HG02759 (cell line): ENCODE measurements around the gene SSC5D.

Experiments used
- ATAC-seq: cut with Tn5 transposase; IDR thresholded peaks from one replicate; pipeline ENCODE4 v1.9.1; 2021; ENCODE audit warnings: mild to moderate bottlenecking, moderate library complexity; ENCODE audit not compliant: unreplicated experiment

The SSC5D gene

DNA sequence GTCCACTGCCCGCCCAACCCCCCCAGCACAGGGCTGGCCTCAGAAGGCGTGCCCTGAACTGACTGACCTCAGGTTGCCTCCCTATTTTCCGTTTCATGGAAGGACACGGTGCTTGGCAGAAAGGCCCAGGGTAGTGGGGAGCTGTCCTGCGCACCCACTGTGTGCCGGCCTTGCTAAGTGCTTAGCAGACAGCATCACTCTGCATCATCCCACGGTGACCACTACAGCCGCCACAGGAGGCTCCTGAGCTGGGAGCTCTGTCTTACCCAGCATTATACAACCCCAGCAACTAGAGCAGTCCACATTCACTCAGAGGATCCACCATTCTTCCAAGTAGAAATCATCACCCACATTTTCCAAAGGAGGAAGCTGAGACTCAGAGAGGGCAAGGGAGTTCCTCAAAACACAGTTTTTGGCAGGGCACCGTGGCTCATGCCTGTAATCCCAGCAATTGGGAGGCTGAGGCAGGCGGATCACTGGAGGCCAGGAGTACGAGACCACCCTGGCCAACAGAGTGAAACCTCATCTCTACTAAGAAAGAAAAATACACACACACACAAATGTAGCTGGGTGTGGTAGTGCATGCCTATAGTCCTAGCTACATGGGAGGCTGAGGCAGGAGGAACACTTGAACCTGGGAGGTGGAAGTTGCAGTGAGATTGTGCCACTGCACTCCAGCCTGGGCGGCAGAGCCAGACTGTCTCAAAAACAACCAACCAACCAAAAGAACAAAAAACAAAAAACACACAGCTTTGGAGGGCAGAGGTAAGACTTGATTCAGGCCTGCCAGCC lies 47.1 kb downstream of the SSC5D start:
- ATAC-seq: no peak

DNA sequence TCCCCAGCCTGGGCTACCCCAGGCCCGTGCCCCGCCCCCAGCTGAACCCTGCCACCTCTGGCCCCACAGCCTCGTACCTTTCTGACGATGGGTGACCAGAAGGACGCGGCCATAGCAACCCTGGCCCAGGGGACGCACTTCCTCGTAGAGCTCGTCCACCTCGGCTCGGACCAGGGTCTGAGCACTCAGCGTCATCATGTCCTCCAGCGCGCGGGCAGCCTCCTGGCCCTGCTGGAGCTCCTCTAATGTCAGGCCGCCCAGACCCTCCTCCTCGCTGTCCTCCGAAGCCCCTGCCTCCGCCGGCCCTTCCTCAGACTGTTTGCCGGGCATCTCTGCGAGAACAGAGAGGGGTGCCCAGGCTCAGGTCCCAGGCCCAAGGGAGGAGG lies 47.7 kb downstream of the SSC5D start:
- ATAC-seq: no peak

DNA sequence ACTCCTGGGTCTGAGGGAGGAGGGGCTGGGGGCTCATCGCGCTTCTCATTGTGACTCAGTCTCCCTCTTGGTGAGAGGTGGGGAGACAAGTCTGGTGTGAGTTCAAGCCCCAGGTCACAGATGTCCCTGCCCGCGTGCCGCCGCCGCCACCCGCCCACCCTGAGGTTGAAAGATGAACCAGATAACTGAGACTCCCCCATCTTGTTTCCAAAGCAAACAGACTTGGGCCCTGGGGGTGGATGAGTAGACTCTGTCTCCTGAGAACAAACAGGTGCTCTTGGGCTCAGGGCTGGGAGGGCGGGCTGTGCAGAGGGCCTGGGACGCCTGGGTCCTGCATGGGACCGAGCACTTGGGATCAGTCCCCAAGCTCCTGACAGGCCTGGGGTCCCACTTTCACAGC lies 48.1 kb downstream of the SSC5D start:
- no peak for ATAC-seq

DNA sequence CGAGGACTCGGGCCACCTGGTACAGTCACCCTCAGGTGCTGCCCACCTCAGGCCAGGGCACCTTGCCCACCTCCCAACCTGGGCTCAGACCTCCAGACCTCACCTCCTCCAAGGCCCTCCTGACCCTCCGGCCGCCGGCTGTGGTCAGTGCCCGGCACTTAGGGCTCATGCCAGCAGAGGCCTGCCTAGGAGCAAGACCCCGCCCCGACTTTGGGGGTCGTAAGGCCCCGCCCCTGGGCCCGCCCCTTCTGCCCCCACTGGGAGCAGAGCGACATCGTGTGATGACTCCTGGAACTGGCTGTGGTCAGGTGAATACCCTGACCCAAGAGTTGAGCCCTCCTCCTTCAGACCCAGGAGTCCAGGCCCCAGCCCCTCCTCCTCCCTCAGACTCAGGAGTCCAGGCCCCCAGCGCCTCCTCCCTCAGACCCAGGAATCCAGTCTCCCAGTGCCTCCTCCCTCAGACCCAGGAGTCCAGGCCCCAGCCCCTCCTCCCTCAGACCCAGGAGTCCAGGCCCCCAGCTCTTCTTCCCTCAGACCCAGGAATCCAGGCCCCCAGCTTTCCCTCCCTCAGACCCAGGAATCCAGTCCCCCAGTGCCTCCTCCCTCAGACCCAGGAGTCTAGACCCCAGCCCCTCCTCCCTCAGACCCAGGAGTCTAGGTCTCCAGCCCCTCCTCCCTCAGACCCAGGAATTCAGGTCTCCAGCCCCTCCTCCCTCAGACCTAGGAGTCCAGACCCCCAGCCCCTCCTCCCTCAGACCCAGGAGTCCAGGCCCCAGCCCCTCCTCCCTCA lies 48.9 kb downstream of the SSC5D start, which contains the start of gene SBK2:
SBK2 (minus strand) TSS at position 183 of the 790 bp plus-strand sequence. CDS start 839 bp downstream, outside the sequence.
- ATAC-seq: no peak

DNA sequence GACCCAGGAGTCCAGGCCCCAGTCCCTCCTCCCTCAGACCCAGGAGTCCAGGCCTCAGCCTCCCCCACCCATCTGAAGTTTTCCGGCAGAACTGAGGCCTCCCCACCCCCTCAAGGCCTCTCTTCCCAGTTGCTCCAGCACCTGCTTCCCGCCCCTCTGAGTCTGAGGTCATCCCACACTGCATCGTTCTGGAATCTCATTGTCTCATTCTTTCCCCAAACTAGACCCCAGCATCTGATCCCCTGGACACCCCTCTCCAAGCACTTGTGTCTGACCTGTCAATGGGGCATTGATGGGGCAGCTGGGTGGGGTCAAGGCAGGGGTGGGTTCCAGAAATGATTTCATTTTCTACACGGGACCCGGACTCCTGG lies 49.5 kb downstream of the SSC5D start:
- no peak for ATAC-seq

DNA sequence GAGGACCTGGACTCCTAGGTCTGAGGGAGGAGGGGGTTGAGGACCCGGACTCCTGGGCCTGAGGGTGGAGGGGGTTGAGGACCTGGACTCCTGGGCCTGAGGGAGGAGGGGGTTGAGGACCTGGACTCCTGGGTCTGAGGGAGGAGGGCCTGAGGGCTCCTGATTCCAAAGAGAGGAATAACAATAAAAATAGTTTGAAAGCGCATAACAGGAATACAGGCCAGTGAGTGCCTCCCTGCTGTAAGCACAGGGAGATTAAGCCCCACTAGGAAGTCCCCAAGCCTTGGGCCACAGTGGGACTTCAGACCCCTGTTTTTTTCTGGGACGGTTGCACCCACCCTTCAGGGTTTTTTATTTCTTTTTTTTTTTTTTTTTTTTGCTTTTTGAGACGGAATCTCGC lies 49.9 kb downstream of the SSC5D start:
- ATAC-seq: no peak

DNA sequence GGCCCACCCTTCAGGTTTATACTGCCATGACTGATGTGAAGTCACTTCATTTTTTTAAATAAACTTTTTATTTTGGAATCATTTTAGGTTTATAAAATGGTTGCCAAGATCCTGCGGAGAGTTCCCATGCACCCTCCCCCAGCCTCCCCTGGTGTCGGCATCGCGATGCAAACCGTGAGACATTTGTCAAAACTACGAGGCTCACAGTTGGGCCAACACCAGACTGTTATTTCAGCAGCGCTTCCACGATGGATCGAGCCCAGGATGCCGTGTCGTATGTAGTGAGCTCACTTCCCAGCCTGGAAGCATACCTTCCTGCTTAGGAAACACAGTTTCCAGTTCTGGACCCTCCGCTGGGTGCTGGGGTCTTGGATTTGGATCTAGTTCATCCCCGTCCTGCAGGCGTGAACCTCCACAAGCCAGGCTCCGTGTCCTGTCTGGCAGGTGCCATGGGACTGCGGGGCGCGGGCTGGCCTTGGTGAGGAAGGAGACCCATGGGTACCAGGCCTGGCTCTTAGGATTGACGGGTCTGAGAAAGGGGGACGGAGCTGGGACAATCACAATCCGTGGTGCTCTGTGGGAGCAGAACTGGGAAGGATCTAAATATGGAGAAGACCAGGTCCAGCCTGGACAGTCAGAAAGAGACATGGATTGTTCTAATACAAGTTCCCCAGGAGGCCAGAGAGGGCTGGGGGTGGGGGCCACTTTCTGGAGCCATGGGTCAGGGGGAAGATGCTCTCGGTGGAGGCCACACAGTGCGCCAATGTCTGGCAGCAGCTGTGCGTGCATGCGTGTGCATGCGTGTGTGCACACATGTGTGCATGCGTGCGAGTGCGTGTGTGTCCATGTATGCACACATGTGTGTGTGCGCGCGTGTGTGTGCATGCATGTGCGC lies 51.1 kb downstream of the SSC5D start:
- ATAC-seq: no peak

DNA sequence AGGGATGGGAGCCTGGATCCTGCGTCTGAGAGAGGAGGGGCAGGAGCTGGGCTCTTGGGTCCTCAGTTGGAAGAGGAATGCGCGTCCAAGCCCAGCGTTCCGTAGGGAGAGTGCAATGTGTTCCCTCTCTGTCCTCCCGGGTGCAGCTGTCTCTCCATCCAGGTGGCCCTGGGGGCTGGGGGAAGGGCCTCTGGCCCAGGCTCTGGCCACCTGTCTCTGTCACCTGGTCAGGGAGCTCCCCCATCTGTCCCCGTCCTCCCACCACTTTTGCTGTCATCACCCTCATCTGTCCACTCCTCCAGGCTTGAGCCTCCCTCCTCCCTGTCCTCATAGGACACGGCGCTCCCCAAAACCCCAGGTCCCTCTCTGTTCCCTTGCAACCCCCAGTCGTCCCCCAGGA lies 52.4 kb downstream of the SSC5D start:
- ATAC-seq: no peak

DNA sequence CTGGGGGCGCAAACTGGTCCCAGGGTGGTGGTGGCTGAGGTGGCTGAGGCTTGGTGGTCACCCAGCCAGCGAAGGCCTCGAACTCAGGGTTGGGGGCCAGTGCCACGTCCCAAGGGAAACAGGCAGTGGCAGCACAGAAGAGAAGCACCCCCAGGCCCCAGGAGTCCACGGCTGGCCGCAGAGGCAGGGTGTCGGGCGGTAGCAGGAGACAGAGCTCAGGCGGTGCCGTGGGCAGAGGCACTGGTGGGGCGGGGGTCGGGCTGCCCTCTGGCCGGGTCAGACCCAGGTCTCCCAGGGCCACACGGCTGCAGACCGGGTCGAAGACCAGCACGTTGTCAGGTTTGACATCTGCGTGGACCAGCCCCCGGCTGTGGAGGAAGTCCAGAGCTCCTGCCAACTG lies 52.9 kb downstream of the SSC5D start:
- no peak for ATAC-seq

DNA sequence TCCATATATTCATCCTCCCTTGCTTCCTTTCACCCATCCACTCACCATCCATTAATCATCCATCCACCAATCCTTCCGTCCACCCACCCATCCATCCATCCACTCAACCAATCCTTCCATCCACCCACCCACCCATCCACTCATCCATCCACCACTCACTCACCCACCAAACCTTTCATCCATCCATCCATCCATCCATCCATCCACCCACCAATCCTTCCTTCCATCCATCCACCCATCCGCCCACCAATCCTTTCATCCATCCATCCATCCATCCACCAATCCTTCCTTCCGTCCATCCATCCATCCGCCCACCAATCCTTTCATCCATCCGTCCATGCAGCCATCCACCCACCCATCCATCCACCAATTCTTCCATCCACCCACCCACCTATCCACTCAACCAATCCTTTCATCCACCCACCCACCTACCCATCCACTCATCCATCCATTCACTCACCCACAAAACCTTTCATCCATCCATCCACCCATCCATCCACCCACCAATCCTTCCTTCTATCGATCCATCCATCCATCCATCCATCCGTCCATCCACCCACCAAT lies 54.1 kb downstream of the SSC5D start:
- ATAC-seq: no peak

DNA sequence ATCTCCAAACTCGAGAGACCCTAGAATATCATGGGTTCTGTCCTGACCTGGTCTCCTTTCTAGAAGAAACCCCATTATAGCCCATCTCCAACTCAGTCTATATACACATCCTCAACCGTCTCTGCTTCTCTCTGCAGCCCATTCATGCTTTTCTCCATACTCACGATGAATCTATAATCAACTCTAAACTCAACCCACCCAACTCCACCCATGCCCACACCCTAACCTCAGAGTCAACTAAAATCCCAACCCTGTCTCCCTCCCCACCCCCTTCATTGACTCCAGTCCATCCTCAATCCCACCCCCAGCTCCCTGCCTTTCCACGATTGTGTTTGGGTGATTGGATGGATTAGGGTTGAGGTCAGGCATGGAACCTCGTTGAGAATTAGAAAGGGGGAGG lies 55.3 kb downstream of the SSC5D start:
- no peak for ATAC-seq

DNA sequence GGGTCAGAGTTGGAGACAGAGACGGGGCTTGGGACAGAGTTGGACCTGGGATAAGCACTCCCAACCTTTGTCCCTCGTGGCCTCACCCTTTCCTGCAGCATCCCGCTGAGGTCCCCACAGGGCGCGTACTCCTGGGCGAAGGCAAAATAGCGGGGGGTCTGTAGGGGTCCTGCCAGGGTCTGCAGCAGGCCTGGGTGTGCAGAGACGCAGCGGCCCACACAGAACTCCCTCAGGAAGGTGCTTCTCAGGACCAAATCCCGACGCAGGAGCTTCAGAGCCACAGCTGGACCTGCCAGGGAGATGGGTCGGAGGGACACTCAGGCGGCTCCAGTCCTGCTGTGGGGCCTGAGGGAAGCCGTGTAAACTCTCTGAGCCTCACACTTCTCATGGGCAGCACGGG lies 55.8 kb downstream of the SSC5D start:
- no peak for ATAC-seq

DNA sequence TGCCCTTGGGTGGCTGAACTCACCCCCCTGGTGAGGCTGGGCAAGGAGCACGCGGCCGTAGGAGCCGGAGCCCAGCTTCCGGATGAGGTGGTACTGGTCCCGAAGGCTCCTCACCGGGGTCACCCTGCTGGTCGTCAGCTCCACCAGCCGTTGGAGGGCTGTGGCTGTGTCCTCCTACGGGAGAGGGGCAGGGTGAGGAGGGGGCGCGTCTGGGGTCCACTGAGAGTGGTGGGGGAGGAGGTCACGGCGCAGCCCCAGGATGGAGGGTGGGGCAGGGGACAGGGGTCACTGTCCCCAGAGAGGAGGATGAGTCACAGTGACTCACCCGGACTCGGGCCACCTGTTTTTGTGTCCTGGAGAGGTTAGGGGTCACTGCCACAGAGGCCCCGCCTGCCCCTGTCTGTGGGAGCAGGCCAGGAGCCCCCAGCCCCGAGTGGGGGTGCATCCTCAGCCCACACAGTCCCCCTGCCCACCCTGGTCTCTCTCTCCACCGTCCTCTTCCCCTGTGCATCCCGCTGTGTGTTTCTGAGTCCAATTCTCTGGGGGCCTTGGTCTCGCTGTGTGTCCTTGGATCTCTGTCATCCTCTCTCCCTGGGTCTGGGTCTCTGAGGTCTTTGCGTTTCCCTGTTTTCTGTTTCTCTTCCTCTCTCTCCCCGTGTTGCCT lies 56.7 kb downstream of the SSC5D start:
- ATAC-seq: no peak

DNA sequence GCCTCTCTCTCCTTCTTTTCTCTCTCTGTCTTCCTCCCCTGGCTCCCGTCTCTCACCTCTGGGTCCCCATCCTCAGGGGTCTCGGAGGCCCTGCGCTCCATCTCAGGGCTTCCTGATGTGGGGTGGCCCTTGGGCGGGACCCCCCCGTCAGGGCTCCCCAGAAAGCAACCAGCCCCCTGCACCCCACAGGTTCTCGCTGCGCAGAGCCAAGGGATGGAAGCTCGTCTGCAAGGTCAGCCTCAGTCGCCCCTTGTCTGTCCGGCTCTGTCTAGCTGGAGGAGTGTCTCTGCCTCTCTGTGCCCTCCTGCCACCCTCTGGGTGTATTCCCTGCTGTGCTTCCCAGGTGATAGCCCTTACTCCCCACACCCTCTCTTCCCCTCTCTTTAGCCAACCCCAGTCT lies 57.2 kb downstream of the SSC5D start, which contains the start of gene SBK3:
SBK3 (minus strand) TSS at position 101 of the 400 bp plus-strand sequence; CDS start at position 101, 0 bp downstream.
- ATAC-seq: no peak

DNA sequence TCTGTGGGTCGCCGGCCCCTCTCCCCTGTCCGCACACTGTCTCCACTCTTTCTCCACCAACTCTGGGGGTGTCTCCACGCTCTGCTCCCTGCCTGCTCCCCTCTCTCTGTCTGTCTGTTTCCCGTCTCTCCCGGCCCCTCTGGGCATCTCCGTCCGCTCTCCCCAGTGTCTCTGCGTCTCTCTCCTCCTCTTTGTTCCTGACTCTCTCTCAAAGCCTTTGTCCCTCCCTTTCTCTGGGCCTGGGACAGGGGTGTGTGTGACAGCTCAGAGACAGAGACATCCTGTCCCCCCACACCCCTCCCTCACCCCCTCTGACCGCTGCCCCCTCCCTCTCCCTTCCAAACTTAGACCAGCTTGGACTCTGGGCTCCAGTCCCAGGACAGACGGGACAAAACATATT lies 57.8 kb downstream of the SSC5D start:
- no peak for ATAC-seq

DNA sequence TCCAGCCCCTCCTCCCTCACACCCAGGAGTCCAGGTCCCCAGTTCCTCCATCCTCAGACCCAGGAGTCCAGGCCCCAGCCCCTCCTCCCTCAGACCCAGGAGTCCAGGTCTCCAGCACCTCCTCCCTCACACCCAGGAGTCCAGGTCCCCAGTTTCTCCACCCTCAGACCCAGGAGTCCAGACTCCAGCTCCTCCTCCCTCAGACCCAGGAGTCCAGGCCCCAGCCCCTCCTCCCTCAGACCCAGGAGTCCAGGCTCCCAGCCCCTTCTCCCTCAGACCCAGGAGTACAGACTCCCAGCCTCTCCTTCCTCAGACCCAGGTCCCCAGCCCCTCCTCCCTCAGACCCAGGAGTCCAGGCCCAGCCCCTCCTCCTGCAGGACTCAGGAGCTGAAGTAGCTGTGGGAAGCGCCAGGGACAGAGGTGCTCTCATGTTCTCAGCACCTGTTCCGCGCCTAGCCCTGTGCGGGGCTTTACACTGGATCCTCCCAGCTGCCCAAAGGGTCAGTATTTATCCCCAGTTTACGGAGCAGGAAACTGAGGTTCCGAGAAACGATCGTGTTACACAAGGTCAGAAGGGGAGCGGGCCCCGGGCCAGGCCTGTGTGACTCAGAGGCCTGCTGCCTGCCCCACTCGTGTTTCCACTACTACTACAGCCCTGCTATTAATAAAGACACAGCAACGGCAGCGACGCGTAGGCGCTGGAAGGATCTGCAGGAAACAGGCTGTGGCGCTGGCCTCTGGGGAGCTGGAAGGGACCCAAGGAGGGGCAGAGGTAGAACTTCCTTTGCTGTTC lies 58.8 kb downstream of the SSC5D start:
- no peak for ATAC-seq

DNA sequence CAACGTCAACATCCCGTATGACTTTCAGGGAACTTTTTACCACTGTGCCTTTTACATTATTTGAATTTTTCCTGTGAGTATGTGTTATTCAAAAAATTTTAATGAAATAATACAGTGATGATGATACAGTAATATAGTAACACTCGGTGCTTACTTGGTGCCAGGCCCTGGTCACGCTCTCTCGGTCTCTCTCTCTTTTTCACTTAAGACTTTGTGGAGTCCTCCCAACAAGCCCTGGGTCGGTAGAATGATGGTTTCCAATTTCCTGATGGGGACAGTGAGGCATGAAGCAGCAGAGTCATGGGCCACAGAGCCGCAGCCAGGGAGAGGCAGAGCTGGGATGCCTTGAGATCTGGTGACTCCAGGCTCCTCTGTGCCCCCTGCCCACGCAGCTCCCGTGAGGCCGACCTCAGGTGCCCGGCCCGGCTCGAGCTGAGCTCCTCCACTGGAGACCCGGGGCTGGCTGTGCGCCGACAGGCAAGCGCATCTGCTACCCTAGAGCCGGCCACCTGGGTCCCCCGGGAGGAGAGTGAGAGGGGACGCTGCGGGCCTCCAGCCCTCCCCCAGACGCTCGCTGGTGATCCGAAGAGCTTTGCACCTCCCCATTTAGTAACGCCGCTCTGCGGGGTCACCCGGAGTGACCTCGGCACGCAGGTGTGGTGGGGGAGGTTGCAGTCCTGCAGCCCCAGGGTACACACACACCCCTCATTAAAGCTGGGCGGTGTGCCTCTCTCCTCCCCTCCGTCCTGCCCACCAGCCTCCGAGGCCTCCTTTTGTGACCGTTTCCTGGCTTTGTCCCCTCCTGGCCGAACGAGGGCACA lies 61.5 kb downstream of the SSC5D start:
- no peak for ATAC-seq

DNA sequence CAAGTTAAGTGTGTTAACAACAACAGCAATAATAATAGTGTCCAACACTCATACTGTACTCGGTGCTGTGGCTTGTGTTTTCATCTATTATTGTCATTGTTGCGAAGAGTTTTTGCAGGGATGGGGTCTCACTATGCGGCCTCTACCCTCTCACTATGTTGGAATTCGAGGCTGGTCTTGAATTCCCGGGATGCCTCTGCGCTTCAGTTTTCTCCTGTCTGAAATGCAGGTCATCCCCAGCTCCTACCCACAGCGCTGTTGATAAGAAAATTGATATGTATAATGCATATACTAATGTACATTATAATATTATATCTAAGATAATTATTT lies 62.0 kb downstream of the SSC5D start:
- ATAC-seq: no peak

DNA sequence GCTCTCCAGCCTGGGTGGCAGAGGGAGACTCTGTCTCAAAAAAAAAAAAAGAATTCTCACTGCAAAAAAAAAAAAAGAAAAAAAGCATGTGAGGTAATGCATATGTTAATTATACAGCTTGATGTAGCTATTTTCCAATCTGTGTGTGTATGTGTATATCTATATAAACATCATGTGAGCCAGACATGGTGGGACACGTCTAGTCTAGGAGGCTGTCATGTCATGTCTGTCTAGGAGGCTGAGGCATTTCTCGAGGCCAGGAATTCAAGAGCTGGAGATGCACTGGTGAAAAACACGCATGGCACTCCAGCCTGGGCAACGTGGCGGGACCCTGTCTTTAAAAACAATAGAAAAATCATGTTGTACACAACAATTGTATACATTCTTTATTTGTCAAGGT lies 64.0 kb downstream of the SSC5D start:
- ATAC-seq: no peak
